H9 (cell line): ENCODE results near the gene MTA3. TPM values are rescaled to one million over a fixed set of nuclear protein-coding genes. Genes with fewer than 3 reads are reported as not detected.

Experiments
- DNase-seq: peaks from one replicate; pipeline ENCODE4 v3.0.0-alpha.2; 2017
- H2AFZ ChIP-seq: one replicate; pipeline ENCODE4 v1.6.1; 2013; ENCODE audit warnings: mild to moderate bottlenecking, low read length, control low read depth, moderate library complexity
- H2AK5ac ChIP-seq: 2 replicates; pipeline ENCODE4 v1.6.1; 2013; ENCODE audit warnings: low read length, control low read depth, mixed read lengths; ENCODE audit not compliant: insufficient read length
- H2BK120ac ChIP-seq: one replicate; pipeline ENCODE4 v1.6.1; 2013; ENCODE audit warnings: low read depth, mild to moderate bottlenecking, low read length, control low read depth, inconsistent platforms; ENCODE audit not compliant: poor library complexity, severe bottlenecking
- H2BK12ac ChIP-seq: 2 replicates; pipeline ENCODE4 v1.6.1; 2013; ENCODE audit warnings: low read length, control low read depth, mixed read lengths, low read depth; ENCODE audit not compliant: insufficient read length
- H2BK15ac ChIP-seq: 2 replicates; pipeline ENCODE4 v1.6.1; 2013; ENCODE audit warnings: low read depth, low read length, control low read depth
- H2BK20ac ChIP-seq: one replicate; pipeline ENCODE4 v1.6.1; 2013; ENCODE audit warnings: low read depth, mild to moderate bottlenecking, low read length, control low read depth, inconsistent platforms; ENCODE audit not compliant: poor library complexity, severe bottlenecking
- H2BK5ac ChIP-seq: 2 replicates; pipeline ENCODE4 v1.6.1; 2013; ENCODE audit warnings: low read length, control low read depth, mixed read lengths; ENCODE audit not compliant: insufficient read length
- H3K14ac ChIP-seq: 2 replicates; pipeline ENCODE4 v1.6.1; 2013; ENCODE audit warnings: low read length, control low read depth; ENCODE audit not compliant: insufficient read depth
- H3K18ac ChIP-seq: 2 replicates; pipeline ENCODE4 v1.6.1; 2013; ENCODE audit warnings: low read depth, mild to moderate bottlenecking, mixed read lengths, low read length, control low read depth; ENCODE audit not compliant: insufficient read length
- H3K23ac ChIP-seq: 2 replicates; pipeline ENCODE4 v1.6.1; 2013; ENCODE audit warnings: low read length, control low read depth, mixed read lengths, low read depth; ENCODE audit not compliant: insufficient read length
- H3K23me2 ChIP-seq: 2 replicates; pipeline ENCODE4 v1.6.1; 2013; ENCODE audit warnings: low read depth, mild to moderate bottlenecking, mixed read lengths, low read length, control low read depth; ENCODE audit not compliant: insufficient read length, poor library complexity, severe bottlenecking
- H3K27ac ChIP-seq: 2 replicates; pipeline ENCODE4 v1.5.1; 2013; ENCODE audit warnings: low read length, control low read depth, mixed read lengths, low read depth; ENCODE audit not compliant: insufficient read length
- H3K27me3 ChIP-seq: 2 replicates; pipeline ENCODE4 v1.6.1; 2013; ENCODE audit warnings: low read length, control low read depth, inconsistent platforms; ENCODE audit not compliant: insufficient read depth
- H3K4ac ChIP-seq: 2 replicates; pipeline ENCODE4 v1.6.1; 2013; ENCODE audit warnings: low read depth, mild to moderate bottlenecking, control low read depth, inconsistent platforms, low read length, moderate library complexity
- H3K4me1 ChIP-seq: 2 replicates; pipeline ENCODE4 v1.6.1; 2013; ENCODE audit warnings: low read length, control low read depth, inconsistent platforms; ENCODE audit not compliant: insufficient read depth
- H3K4me2 ChIP-seq: 2 replicates; pipeline ENCODE4 v1.6.1; 2013; ENCODE audit warnings: low read length, control low read depth, mixed read lengths; ENCODE audit not compliant: insufficient read length, insufficient read depth
- H3K56ac ChIP-seq: 2 replicates; pipeline ENCODE4 v1.6.1; 2013; ENCODE audit warnings: low read depth, mild to moderate bottlenecking, mixed read lengths, low read length, control low read depth; ENCODE audit not compliant: insufficient read length
- H3K79me1 ChIP-seq: 2 replicates; pipeline ENCODE4 v1.6.1; 2013; ENCODE audit warnings: low read depth, mild to moderate bottlenecking, moderate library complexity, low read length, control low read depth, inconsistent platforms; ENCODE audit not compliant: insufficient read depth, poor library complexity, severe bottlenecking
- H3K79me2 ChIP-seq: 2 replicates; pipeline ENCODE4 v1.6.1; 2013; ENCODE audit warnings: low read length, control low read depth, inconsistent platforms; ENCODE audit not compliant: insufficient read depth
- H3K9ac ChIP-seq: 2 replicates; pipeline ENCODE4 v1.6.1; 2013; ENCODE audit warnings: low read length, control low read depth, mixed read lengths; ENCODE audit not compliant: insufficient read length; ENCODE audit errors: extremely low read depth
- H3K9me3 ChIP-seq: one replicate; pipeline ENCODE4 v1.6.1; 2013; ENCODE audit warnings: low read depth, low read length, inconsistent platforms; ENCODE audit not compliant: control insufficient read depth
- H3T11ph ChIP-seq: one replicate; pipeline ENCODE4 v1.6.1; 2013; ENCODE audit warnings: mild to moderate bottlenecking, low read length, control low read depth, inconsistent platforms
- H4K20me1 ChIP-seq: one replicate; pipeline ENCODE4 v1.6.1; 2013; ENCODE audit not compliant: control insufficient read depth, insufficient read length, insufficient read depth
- H4K5ac ChIP-seq: 2 replicates; pipeline ENCODE4 v1.6.1; 2013; ENCODE audit warnings: low read depth, mild to moderate bottlenecking, mixed read lengths, low read length, control low read depth; ENCODE audit not compliant: insufficient read length
- H4K8ac ChIP-seq: replicated peaks from 2 replicates; pipeline ENCODE4 v1.6.1; 2013; ENCODE audit warnings: low read length, control low read depth, mixed read lengths, low read depth; ENCODE audit not compliant: insufficient read length
- H4K91ac ChIP-seq: 2 replicates; pipeline ENCODE4 v1.6.1; 2013; ENCODE audit warnings: low read depth, mild to moderate bottlenecking, moderate library complexity, mixed read lengths, low read length, control low read depth; ENCODE audit not compliant: insufficient read length
- H3K27ac Mint-ChIP-seq, 3 experiments: 2 replicates in 2 of 3; 3 replicates in 1 of 3; pipeline ENCODE4 v1.8.0; 2020 to 2021; ENCODE audit warnings: mixed read lengths in 3 of 3, mild to moderate bottlenecking in 1 of 3, moderate library complexity in 1 of 3
- H3K27me3 Mint-ChIP-seq: 2 replicates; pipeline ENCODE4 v1.8.0; 2021; ENCODE audit warnings: low read depth, mild to moderate bottlenecking, moderate library complexity, mixed read lengths
- H3K36me3 Mint-ChIP-seq, 3 experiments: 2 replicates in 2 of 3; 3 replicates in 1 of 3; pipeline ENCODE4 v1.8.0; 2020 to 2021; ENCODE audit warnings: low read depth in 3 of 3, mixed read lengths in 3 of 3; ENCODE audit not compliant: insufficient read depth in 1 of 3
- H3K4me1 Mint-ChIP-seq, 2 experiments: 2 replicates each; pipeline ENCODE4 v1.8.0; 2020; ENCODE audit warnings: mixed read lengths in 2 of 2
- H3K4me3 Mint-ChIP-seq, 2 experiments: 2 replicates in 1 of 2; 3 replicates in 1 of 2; pipeline ENCODE4 v1.8.0; 2020 to 2021; ENCODE audit warnings: mild to moderate bottlenecking in 2 of 2, mixed read lengths in 2 of 2, moderate library complexity in 1 of 2
- H3K9me3 Mint-ChIP-seq, 2 experiments: 2 replicates in 1 of 2; 3 replicates in 1 of 2; pipeline ENCODE4 v1.8.0; 2020; ENCODE audit warnings: mild to moderate bottlenecking in 2 of 2, mixed read lengths in 2 of 2, moderate library complexity in 1 of 2
- CTCF ChIP-seq: fragments of 200-600 bp; sonication (generic); conservative IDR thresholded peaks from 3 replicates; pipeline ENCODE4 v1.8.0; 2021; ENCODE audit warnings: antibody characterized with exemption, mild to moderate bottlenecking
- WGBS: extraction: QIAGEN DNeasy Blood & Tissue Kit; methylation state at CpG from one replicate; pipeline ENCODE4 v1.1.7; 2013; ENCODE audit warnings: missing lambda C conversion rate, low lambda C conversion rate, mixed read lengths; ENCODE audit not compliant: insufficient read length; ENCODE audit errors: extremely low coverage; 5-methylcytosine and 5-hydroxymethylcytosine counted together
- total RNA-seq: library from RNA; stranded (reverse); gene quantifications from 2 replicates; pipeline ENCODE4 v1.2.1, GENCODE V29; 2021

The MTA3 gene
- total RNA-seq, 1 experiment from 2014 or later, result 253 TPM

- no peaks in the 10 kb centered on the region for H3K9me3 ChIP-seq
- H2BK120ac ChIP-seq, result no peak overlapping the region
- WGBS, result no CpG with 5 or more reads among the region's 4 CpGs
- no peak overlapping the region for H4K5ac ChIP-seq
- Mint-ChIP-seq H3K27me3 (no peaks in the 10 kb centered on the region), H3K4me1 (peaks cover 0 to 3% of the 10 kb centered on the region in 2 experiments; a peak in 1 of 4 replicates), H3K36me3 (peaks cover 0 to 7% (median 4%) of the 10 kb centered on the region in 3 experiments; a peak in 3 of 7 replicates), H3K27ac (no peak overlapping the region; a peak in 1 of 7 replicates), H3K4me3 (no peak overlapping the region), H3K9me3 (no peaks in the 10 kb centered on the region)
- no peaks in the 10 kb centered on the region for H3K79me1 ChIP-seq
- H3K23me2 ChIP-seq, result no peaks in the 10 kb centered on the region
- no peak overlapping the region for H3K14ac ChIP-seq
- H3K79me2 ChIP-seq, result no peaks in the 10 kb centered on the region
- no peak for DNase-seq
- no peak overlapping the region for H3K4me2 ChIP-seq
- H3K4me1 ChIP-seq, result no peaks in the 10 kb centered on the region
- H3K56ac ChIP-seq, result no peak overlapping the region
- H4K20me1 ChIP-seq, result no peaks in the 10 kb centered on the region
- H4K91ac ChIP-seq, result no peak overlapping the region
- no peak overlapping the region for H2BK20ac ChIP-seq
- no peak overlapping the region for H3K18ac ChIP-seq
- no peak overlapping the region for H2AFZ ChIP-seq
- H2BK12ac ChIP-seq, result no peak overlapping the region
- H2AK5ac ChIP-seq, result no peak overlapping the region
- no peak overlapping the region for H3K9ac ChIP-seq
- H2BK15ac ChIP-seq, result no peak overlapping the region
- H4K8ac ChIP-seq, result no peak overlapping the region
- H3K4ac ChIP-seq, result no peak overlapping the region
- H3K27me3 ChIP-seq, result no peaks in the 10 kb centered on the region
- TF ChIP-seq CTCF, result no peak
- no peak overlapping the region for H3K23ac ChIP-seq
- H3K27ac ChIP-seq, result no peak overlapping the region
- H3T11ph ChIP-seq, result no peak overlapping the region
- H2BK5ac ChIP-seq, result no peak overlapping the region
These were observed 180.4 kb downstream of the MTA3 start for GRCh38 chr2:42748840-42749239.
